MM.1S (cell line): ENCODE results near the gene RASAL2.

ENCODE experiments used
- DNase-seq: peaks from one replicate; pipeline ENCODE4 v3.0.0-alpha.2; 2015
- H2AFZ ChIP-seq: fragments of 300-600 bp; sonication (generic); 2 replicates; pipeline ENCODE4 v1.6.0; 2016; ENCODE audit warnings: antibody characterized with exemption, low read length
- H3F3A ChIP-seq: fragments of 300-600 bp; sonication (generic); 2 replicates; pipeline ENCODE4 v1.6.1; 2016; ENCODE audit warnings: mild to moderate bottlenecking, antibody characterized with exemption, low read length, moderate library complexity, mixed read lengths; ENCODE audit not compliant: insufficient read depth
- H3K27ac ChIP-seq: fragments of 300-600 bp; sonication (generic); 2 replicates; pipeline ENCODE4 v1.5.1; 2016; ENCODE audit warnings: mild to moderate bottlenecking, low read length
- H3K27me3 ChIP-seq: fragments of 300-600 bp; sonication (generic); replicated peaks from 2 replicates; pipeline ENCODE4 v1.6.0; 2016; ENCODE audit warnings: low read length; ENCODE audit not compliant: insufficient read depth
- H3K36me3 ChIP-seq: fragments of 300-600 bp; sonication (generic); replicated peaks from 2 replicates; pipeline ENCODE4 v1.6.1; 2016; ENCODE audit warnings: mild to moderate bottlenecking, low read length, mixed read lengths; ENCODE audit not compliant: insufficient read depth
- H3K4me1 ChIP-seq: fragments of 300-600 bp; sonication (generic); 2 replicates; pipeline ENCODE4 v1.6.1; 2016; ENCODE audit warnings: low read length, mixed read lengths
- H3K4me2 ChIP-seq: fragments of 300-600 bp; sonication (generic); 2 replicates; pipeline ENCODE4 v1.6.0; 2016; ENCODE audit warnings: low read depth, low read length
- H3K4me3 ChIP-seq: fragments of 300-600 bp; sonication (generic); 2 replicates; pipeline ENCODE4 v1.5.1; 2016; ENCODE audit warnings: low read length, mixed read lengths
- H3K79me2 ChIP-seq: fragments of 300-600 bp; sonication (generic); 2 replicates; pipeline ENCODE4 v1.6.1; 2016; ENCODE audit warnings: mixed run types, low read length, mixed read lengths
- H3K9ac ChIP-seq: fragments of 300-600 bp; sonication (generic); 2 replicates; pipeline ENCODE4 v1.6.1; 2016; ENCODE audit warnings: low read length, mixed read lengths
- H3K9me2 ChIP-seq: fragments of 300-600 bp; sonication (generic); replicated peaks from 2 replicates; pipeline ENCODE4 v1.6.1; 2016; ENCODE audit warnings: mild to moderate bottlenecking, low read length, mixed read lengths; ENCODE audit not compliant: insufficient read depth
- H3K9me3 ChIP-seq: fragments of 300-600 bp; sonication (generic); replicated peaks from 2 replicates; pipeline ENCODE4 v1.6.1; 2016; ENCODE audit warnings: mild to moderate bottlenecking, low read length, mixed read lengths; ENCODE audit not compliant: insufficient read depth
- H4K20me1 ChIP-seq: fragments of 300-600 bp; sonication (generic); 2 replicates; pipeline ENCODE4 v1.6.1; 2016; ENCODE audit warnings: mild to moderate bottlenecking, low read length, moderate library complexity, mixed read lengths; ENCODE audit not compliant: insufficient read depth
- EZH2 ChIP-seq: fragments of 300-600 bp; sonication (generic); optimal IDR thresholded peaks from 2 replicates; pipeline ENCODE3; 2017; ENCODE audit warnings: low read depth, mild to moderate bottlenecking, antibody characterized with exemption, low read length, mixed read lengths
- EZH2phosphoT487 ChIP-seq: fragments of 300-600 bp; sonication (generic); IDR thresholded peaks from 2 replicates; pipeline ENCODE4 v1.6.1; 2018; ENCODE audit warnings: antibody characterized with exemption, low read length
- TF ChIP-seq, protein P1 (sequence below): fragments of 300-600 bp; sonication (generic); IDR thresholded peaks from 2 replicates; pipeline ENCODE4 v1.5.1; 2016; ENCODE audit warnings: antibody characterized with exemption, low read length, mixed read lengths

The RASAL2 gene

DNA sequence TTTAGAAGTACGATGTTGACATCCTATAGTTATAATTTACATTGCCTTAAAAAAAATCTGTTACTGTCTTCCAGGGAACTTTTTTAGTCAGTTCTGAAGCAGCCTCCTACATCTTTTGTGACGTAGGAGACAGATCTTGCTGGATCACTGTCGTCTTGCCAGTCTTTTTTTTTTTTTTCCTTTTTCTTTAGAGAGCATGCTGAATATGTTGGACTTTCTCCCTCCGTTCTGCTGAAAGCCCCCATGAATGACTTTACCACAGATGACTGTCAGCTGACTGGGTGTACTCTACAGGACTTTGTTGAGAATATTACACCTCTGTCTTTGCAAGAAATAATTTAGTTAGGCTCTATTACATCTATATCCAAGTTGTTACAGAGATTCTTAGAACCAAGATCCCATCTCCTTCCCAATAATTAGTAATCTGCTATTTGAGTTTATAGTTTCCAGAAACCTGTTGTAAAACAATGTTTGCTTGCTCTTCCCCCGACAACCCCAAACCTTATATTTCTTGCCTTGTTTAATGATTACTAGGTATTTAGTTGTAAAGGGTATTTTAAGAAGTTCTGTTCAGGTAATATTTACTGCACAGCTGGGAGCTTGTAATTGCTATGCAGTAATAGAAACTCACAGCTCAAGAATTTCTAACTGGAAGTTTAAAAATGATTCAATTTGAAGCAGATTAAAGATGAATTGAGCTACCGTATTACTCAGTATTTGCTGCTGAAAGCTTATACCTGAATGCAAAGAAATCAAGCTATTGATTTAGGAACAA lies 61.8 kb downstream of the RASAL2 start:
- no peak for DNase-seq
- no peaks in the 10 kb centered on the region for H3K27me3 ChIP-seq
- no peak overlapping the region for H3K4me3 ChIP-seq
- H3K27ac ChIP-seq = no peak overlapping the region
- no peak overlapping the region for H2AFZ ChIP-seq
- no peaks in the 10 kb centered on the region for H3K9me3 ChIP-seq
- H4K20me1 ChIP-seq = no peaks in the 10 kb centered on the region
- no peaks in the 10 kb centered on the region for H3F3A ChIP-seq
- no peaks in the 10 kb centered on the region for H3K36me3 ChIP-seq
- H3K9me2 ChIP-seq = no peaks in the 10 kb centered on the region
- no peak overlapping the region for H3K9ac ChIP-seq
- H3K79me2 ChIP-seq = no peaks in the 10 kb centered on the region
- no peak overlapping the region for H3K4me2 ChIP-seq
- TF ChIP-seq EZH2phosphoT487 = no peak
- TF ChIP-seq, protein P1, sequence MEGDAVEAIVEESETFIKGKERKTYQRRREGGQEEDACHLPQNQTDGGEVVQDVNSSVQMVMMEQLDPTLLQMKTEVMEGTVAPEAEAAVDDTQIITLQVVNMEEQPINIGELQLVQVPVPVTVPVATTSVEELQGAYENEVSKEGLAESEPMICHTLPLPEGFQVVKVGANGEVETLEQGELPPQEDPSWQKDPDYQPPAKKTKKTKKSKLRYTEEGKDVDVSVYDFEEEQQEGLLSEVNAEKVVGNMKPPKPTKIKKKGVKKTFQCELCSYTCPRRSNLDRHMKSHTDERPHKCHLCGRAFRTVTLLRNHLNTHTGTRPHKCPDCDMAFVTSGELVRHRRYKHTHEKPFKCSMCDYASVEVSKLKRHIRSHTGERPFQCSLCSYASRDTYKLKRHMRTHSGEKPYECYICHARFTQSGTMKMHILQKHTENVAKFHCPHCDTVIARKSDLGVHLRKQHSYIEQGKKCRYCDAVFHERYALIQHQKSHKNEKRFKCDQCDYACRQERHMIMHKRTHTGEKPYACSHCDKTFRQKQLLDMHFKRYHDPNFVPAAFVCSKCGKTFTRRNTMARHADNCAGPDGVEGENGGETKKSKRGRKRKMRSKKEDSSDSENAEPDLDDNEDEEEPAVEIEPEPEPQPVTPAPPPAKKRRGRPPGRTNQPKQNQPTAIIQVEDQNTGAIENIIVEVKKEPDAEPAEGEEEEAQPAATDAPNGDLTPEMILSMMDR = no peak
- no peaks in the 10 kb centered on the region for H3K4me1 ChIP-seq

DNA sequence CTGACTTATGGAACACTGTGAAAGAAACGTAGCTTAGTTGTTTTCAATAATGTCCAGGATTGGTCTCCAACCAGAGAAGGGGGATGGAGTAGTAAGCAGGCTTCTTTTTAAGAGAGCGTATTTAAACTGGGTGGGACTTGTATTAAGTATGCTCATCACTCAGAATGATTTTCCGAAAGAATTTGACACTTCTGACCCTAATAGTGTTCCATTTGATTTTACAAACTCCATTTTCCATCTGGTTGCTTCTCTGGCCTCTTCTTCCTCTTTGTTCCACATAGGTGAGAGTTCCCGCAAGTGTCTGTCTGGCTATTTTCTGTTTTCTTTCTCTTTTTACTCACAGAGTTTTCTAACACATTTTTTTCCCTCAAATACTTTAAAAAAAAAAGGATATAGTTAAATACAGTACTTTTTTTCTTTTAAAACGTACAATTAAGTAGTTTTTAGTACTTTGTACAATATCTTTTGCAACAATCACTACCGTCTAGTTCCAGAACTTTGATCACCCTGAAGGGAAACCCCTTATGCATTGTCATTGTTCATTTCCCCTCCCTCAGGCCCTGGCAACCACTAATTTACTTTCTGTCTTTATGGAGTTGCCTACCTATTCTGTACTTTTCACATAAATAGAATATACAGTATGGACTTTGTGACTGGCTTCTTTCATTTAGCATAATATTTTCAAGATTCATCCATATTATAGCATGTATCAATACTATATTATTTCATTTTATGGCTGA lies 67.0 kb downstream of the RASAL2 start:
- Histone ChIP-seq H3K9me2 (no peaks in the 10 kb centered on the region), H3K9me3 (no peaks in the 10 kb centered on the region), H3F3A (no peaks in the 10 kb centered on the region), H3K27ac (no peak overlapping the region), H4K20me1 (no peaks in the 10 kb centered on the region), H3K79me2 (no peaks in the 10 kb centered on the region), H2AFZ (no peak overlapping the region), H3K4me1 (no peaks in the 10 kb centered on the region), H3K36me3 (no peaks in the 10 kb centered on the region), H3K27me3 (no peaks in the 10 kb centered on the region), H3K4me2 (no peak overlapping the region), H3K9ac (no peak overlapping the region), H3K4me3 (no peak overlapping the region)
- TF ChIP-seq EZH2phosphoT487 = no peak
- no peak for TF ChIP-seq EZH2
- TF ChIP-seq, protein P1 = no peak
- no peak for DNase-seq

DNA sequence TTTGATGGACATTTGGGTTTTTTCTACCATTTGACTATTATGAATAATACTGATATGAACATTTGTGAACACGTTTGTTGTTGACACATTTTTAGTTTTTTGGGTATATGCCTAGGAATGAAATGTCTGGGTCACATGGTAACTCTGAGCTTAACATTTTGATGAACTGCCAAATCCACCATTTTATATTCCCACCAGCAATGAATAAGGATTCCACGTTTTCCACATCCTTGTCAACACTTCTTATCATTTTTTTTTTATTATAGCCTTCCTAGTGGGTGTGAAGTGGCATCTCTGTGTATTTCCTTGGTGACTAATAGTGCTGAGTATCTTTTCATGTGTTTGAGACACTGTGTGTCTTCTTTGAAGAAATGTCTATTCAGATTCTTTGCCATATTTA lies 67.6 kb downstream of the RASAL2 start:
- Histone ChIP-seq H3K9me2 (no peaks in the 10 kb centered on the region), H3K27me3 (no peaks in the 10 kb centered on the region), H3F3A (no peaks in the 10 kb centered on the region), H3K9me3 (no peaks in the 10 kb centered on the region), H3K4me1 (no peaks in the 10 kb centered on the region), H3K9ac (no peak overlapping the region), H3K36me3 (no peaks in the 10 kb centered on the region), H3K4me2 (no peak overlapping the region), H3K79me2 (no peaks in the 10 kb centered on the region), H2AFZ (no peak overlapping the region), H4K20me1 (no peaks in the 10 kb centered on the region), H3K4me3 (no peak overlapping the region), H3K27ac (no peak overlapping the region)
- TF ChIP-seq, protein P1 = no peak
- no peak for TF ChIP-seq EZH2phosphoT487
- no peak for TF ChIP-seq EZH2
- DNase-seq = no peak
